ENCODE results near the gene FOXP1.

FOXP1 gene

DNA sequence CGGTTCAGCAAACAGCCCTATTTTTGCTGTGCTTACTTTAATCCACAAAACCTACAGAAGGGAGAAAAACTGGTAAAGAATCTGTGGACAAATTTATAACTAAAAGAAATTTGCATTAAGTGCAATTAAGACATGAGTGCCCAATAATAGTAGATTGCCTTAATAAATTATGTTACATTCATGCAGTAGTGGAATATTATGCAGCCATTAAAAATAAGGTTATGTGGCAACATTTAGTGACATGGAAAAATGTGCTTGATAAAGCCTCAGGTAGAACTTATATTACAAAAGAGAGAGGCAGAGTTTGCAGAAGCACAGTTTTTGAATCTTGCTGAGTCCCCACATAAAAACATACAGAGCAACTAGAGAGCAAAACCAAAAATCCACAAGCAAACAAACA is 253.0 kb downstream of the FOXP1 start:
- TF ChIP-seq, protein P1, sequence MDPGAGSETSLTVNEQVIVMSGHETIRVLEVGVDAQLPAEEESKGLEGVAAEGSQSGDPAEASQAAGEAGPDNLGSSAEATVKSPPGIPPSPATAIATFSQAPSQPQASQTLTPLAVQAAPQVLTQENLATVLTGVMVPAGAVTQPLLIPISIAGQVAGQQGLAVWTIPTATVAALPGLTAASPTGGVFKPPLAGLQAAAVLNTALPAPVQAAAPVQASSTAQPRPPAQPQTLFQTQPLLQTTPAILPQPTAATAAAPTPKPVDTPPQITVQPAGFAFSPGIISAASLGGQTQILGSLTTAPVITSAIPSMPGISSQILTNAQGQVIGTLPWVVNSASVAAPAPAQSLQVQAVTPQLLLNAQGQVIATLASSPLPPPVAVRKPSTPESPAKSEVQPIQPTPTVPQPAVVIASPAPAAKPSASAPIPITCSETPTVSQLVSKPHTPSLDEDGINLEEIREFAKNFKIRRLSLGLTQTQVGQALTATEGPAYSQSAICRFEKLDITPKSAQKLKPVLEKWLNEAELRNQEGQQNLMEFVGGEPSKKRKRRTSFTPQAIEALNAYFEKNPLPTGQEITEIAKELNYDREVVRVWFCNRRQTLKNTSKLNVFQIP (CRISPR knock-in tag; IDR thresholded peaks at IDR 0.05; ENCODE audit: borderline replicate concordance, low read depth) = no peak
- no peak for TF ChIP-seq ZFP30 (CRISPR knock-in tag; IDR thresholded peaks at IDR 0.05)
- no peak for TF ChIP-seq ZNF8 (CRISPR knock-in tag; IDR thresholded peaks at IDR 0.05)
- no peak for TF ChIP-seq TOX (CRISPR knock-in tag; IDR thresholded peaks at IDR 0.05; ENCODE audit: borderline replicate concordance)
- TF ChIP-seq, protein P2, sequence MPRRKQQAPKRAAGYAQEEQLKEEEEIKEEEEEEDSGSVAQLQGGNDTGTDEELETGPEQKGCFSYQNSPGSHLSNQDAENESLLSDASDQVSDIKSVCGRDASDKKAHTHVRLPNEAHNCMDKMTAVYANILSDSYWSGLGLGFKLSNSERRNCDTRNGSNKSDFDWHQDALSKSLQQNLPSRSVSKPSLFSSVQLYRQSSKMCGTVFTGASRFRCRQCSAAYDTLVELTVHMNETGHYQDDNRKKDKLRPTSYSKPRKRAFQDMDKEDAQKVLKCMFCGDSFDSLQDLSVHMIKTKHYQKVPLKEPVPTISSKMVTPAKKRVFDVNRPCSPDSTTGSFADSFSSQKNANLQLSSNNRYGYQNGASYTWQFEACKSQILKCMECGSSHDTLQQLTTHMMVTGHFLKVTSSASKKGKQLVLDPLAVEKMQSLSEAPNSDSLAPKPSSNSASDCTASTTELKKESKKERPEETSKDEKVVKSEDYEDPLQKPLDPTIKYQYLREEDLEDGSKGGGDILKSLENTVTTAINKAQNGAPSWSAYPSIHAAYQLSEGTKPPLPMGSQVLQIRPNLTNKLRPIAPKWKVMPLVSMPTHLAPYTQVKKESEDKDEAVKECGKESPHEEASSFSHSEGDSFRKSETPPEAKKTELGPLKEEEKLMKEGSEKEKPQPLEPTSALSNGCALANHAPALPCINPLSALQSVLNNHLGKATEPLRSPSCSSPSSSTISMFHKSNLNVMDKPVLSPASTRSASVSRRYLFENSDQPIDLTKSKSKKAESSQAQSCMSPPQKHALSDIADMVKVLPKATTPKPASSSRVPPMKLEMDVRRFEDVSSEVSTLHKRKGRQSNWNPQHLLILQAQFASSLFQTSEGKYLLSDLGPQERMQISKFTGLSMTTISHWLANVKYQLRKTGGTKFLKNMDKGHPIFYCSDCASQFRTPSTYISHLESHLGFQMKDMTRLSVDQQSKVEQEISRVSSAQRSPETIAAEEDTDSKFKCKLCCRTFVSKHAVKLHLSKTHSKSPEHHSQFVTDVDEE (CRISPR knock-in tag; IDR thresholded peaks at IDR 0.05) = no peak
- TF ChIP-seq, protein P3, sequence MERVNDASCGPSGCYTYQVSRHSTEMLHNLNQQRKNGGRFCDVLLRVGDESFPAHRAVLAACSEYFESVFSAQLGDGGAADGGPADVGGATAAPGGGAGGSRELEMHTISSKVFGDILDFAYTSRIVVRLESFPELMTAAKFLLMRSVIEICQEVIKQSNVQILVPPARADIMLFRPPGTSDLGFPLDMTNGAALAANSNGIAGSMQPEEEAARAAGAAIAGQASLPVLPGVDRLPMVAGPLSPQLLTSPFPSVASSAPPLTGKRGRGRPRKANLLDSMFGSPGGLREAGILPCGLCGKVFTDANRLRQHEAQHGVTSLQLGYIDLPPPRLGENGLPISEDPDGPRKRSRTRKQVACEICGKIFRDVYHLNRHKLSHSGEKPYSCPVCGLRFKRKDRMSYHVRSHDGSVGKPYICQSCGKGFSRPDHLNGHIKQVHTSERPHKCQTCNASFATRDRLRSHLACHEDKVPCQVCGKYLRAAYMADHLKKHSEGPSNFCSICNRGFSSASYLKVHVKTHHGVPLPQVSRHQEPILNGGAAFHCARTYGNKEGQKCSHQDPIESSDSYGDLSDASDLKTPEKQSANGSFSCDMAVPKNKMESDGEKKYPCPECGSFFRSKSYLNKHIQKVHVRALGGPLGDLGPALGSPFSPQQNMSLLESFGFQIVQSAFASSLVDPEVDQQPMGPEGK (CRISPR knock-in tag; IDR thresholded peaks at IDR 0.05; ENCODE audit: borderline replicate concordance) = no peak
- TF ChIP-seq ZNF70 (CRISPR knock-in tag; IDR thresholded peaks at IDR 0.05) = no peak
- no peak for ATAC-seq

DNA sequence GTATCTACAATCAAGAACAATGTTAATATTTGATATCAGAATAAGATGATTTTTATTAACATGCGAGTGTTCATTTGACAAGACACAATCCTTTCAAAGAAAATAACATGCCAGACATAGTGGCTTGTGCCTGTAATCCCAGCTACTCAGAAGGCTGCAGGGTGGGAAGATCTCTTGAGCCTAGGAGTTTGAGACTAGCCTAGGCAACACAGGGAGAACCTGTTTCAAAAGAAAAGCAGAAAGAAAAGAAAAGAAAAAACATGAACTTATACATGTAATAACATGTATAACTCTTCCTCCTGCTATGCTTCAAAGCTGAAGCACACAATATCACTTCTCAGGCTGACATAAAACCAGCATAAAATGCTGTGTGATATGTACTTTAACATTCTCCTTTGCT is 253.7 kb downstream of the FOXP1 start:
- no peak for ATAC-seq
- TF ChIP-seq ZFP30 (CRISPR knock-in tag; IDR thresholded peaks at IDR 0.05) (no peak), RARB (CRISPR knock-in tag; IDR thresholded peaks at IDR 0.05) (no peak), ZNF70 (CRISPR knock-in tag; IDR thresholded peaks at IDR 0.05) (no peak), ZC3H10 (CRISPR knock-in tag; IDR thresholded peaks at IDR 0.05) (no peak), ZFP3 (CRISPR knock-in tag; IDR thresholded peaks at IDR 0.05) (no peak), TOX (CRISPR knock-in tag; IDR thresholded peaks at IDR 0.05; ENCODE audit: borderline replicate concordance) (no peak), PPARA (CRISPR knock-in tag; IDR thresholded peaks at IDR 0.05; ENCODE audit: borderline replicate concordance) (no peak), TCF4 (CRISPR knock-in tag; IDR thresholded peaks at IDR 0.05; ENCODE audit: borderline replicate concordance) (no peak)
- TF ChIP-seq, protein P2 (CRISPR knock-in tag; IDR thresholded peaks at IDR 0.05) = no peak

DNA sequence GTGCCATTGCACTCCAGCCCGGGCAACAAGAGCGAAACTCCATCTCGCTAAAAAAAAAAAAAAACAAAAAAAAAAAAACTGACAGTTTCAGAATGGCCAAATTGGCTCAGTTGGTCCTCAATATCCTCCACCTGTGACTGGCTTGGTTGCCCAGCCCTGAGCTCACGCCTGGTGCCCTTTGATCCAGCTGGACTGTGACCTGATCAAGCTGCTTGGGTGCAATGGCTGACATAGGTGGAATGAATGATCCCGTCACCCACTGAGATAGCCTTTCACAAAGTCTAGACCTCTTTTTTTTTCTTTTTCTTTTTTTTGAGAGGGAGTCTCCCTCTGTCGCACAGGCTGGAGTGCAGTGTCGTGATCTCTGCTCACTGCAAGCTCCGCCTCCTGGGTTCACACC is 254.6 kb downstream of the FOXP1 start:
- no peak for ATAC-seq
- TF ChIP-seq BACH2 (CRISPR knock-in tag; IDR thresholded peaks at IDR 0.05; ENCODE audit: borderline replicate concordance) = no peak
- no peak for TF ChIP-seq ZNF70 (CRISPR knock-in tag; IDR thresholded peaks at IDR 0.05)
- no peak for TF ChIP-seq CSDC2 (CRISPR knock-in tag; IDR thresholded peaks at IDR 0.05)
- no peak for TF ChIP-seq TOX (CRISPR knock-in tag; IDR thresholded peaks at IDR 0.05; ENCODE audit: borderline replicate concordance)
- no peak for TF ChIP-seq GLIS3 (CRISPR knock-in tag; IDR thresholded peaks at IDR 0.05)
- TF ChIP-seq, protein P2 (CRISPR knock-in tag; IDR thresholded peaks at IDR 0.05) = no peak
- no peak for TF ChIP-seq ISL1 (CRISPR knock-in tag; IDR thresholded peaks at IDR 0.05)
- TF ChIP-seq, protein P3 (CRISPR knock-in tag; IDR thresholded peaks at IDR 0.05; ENCODE audit: borderline replicate concordance) = no peak

Measured in SK-N-SH treated with all-trans-retinoic acid at 6 μM for 48 hours (cell line).